Measurements from ENCODE around the gene SAV1.
"Not testable (repeated sequence)": the region's sequence is repeated elsewhere in the genome, so short reads cannot be mapped to it uniquely, and the experiment has no call there.

SAV1 gene

GRCh38 chr14:50647753-50648152 is 20.4 kb downstream of the SAV1 start:
- no peak overlapping the region for H3K4me3 ChIP-seq (ENCODE audit: low read length)
- TF ChIP-seq CTCF (conservative IDR thresholded peaks at IDR 0.05; ENCODE audit: low read depth, low read length): no peak
- no peak for DNase-seq (ENCODE audit: low read depth)

GRCh38 chr14:50647282-50647681 is 20.8 kb downstream of the SAV1 start:
- no peak for DNase-seq (ENCODE audit: low read depth)
- H3K4me3 ChIP-seq (ENCODE audit: low read length): no peak overlapping the region
- no peak for TF ChIP-seq CTCF (conservative IDR thresholded peaks at IDR 0.05; ENCODE audit: low read depth, low read length)

- no peak for DNase-seq (ENCODE audit: low read depth)
- no peak overlapping the region for H3K4me3 ChIP-seq (ENCODE audit: low read length)
- no peak for TF ChIP-seq CTCF (conservative IDR thresholded peaks at IDR 0.05; ENCODE audit: low read depth, low read length)
Measured at GRCh38 chr14:50635141-50635540, 33.0 kb downstream of the SAV1 start.

- no peak for TF ChIP-seq CTCF (conservative IDR thresholded peaks at IDR 0.05; ENCODE audit: low read depth, low read length)
- no peak for DNase-seq (ENCODE audit: low read depth)
- H3K4me3 ChIP-seq (ENCODE audit: low read length): no peak overlapping the region
Measured at GRCh38 chr14:50633954-50634353, 34.2 kb downstream of the SAV1 start.

- DNase-seq (ENCODE audit: low read depth): no peak
- no peak overlapping the region for H3K4me3 ChIP-seq (ENCODE audit: low read length)
- TF ChIP-seq CTCF (conservative IDR thresholded peaks at IDR 0.05; ENCODE audit: low read depth, low read length): no peak
Measured at GRCh38 chr14:50631408-50631821, 36.7 kb downstream of the SAV1 start.

GRCh38 chr14:50624947-50625346 is 43.2 kb downstream of the SAV1 start:
- H3K4me3 ChIP-seq (ENCODE audit: low read length); DNase-seq (ENCODE audit: low read depth): not testable (repeated sequence)

GRCh38 chr14:50624447-50624846 is 43.7 kb downstream of the SAV1 start:
- no peak overlapping the region for H3K4me3 ChIP-seq (ENCODE audit: low read length)
- no peak for TF ChIP-seq CTCF (conservative IDR thresholded peaks at IDR 0.05; ENCODE audit: low read depth, low read length)
- no peak for DNase-seq (ENCODE audit: low read depth)

- no peak for TF ChIP-seq CTCF (conservative IDR thresholded peaks at IDR 0.05; ENCODE audit: low read depth, low read length)
- no peak for DNase-seq (ENCODE audit: low read depth)
- no peak overlapping the region for H3K4me3 ChIP-seq (ENCODE audit: low read length)
Measured at GRCh38 chr14:50622978-50623377, 45.1 kb downstream of the SAV1 start.

All from retinal pigment epithelial cell (primary cell).